ENCODE data around the gene BCL2L13. TPM values are rescaled to one million over a fixed set of nuclear protein-coding genes. Genes with fewer than 3 reads are reported as not detected.

The BCL2L13 gene
- total RNA-seq, 1 donor from 2014 or later, result 33.9 TPM

DNA sequence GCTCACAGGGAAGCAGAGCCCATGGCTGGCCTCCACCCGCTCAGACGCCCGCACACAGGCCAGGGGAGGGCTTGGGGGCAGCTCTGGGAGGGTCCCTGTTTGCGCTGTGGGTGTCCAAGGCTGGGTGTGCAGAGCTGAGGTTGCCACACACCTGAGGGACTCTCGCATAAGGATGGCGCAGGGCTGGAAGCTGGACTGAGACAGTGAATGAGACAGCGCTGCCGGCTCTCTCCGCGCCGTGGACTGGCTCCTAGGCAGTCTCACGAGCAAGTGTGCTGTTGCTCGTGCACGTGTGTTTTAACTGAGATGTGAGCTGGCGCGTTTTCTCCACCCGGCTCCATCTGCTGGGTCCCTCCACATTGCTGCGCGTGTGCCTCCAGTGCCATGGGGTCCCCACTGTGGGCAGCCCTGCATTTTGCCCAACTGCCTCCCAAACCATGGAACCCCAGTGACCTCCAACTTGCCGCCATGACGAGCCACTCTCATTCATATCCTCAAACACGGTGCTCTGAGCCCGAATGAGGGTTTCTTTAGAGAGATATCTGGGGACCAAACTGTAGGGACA, 139.9 kb downstream of the BCL2L13 start:
- H3K4me1 Mint-ChIP-seq, result peaks cover 21% of the 10 kb centered on the region
- no peak overlapping the region for H3K27ac Mint-ChIP-seq
- no peak for DNase-seq (ENCODE audit: low spot score in 2 of 2, unreplicated experiment in 2 of 2)
- H3K4me3 Mint-ChIP-seq, result no peak overlapping the region
- TF ChIP-seq, protein P1, sequence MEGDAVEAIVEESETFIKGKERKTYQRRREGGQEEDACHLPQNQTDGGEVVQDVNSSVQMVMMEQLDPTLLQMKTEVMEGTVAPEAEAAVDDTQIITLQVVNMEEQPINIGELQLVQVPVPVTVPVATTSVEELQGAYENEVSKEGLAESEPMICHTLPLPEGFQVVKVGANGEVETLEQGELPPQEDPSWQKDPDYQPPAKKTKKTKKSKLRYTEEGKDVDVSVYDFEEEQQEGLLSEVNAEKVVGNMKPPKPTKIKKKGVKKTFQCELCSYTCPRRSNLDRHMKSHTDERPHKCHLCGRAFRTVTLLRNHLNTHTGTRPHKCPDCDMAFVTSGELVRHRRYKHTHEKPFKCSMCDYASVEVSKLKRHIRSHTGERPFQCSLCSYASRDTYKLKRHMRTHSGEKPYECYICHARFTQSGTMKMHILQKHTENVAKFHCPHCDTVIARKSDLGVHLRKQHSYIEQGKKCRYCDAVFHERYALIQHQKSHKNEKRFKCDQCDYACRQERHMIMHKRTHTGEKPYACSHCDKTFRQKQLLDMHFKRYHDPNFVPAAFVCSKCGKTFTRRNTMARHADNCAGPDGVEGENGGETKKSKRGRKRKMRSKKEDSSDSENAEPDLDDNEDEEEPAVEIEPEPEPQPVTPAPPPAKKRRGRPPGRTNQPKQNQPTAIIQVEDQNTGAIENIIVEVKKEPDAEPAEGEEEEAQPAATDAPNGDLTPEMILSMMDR (IDR thresholded peaks at IDR 0.05; ENCODE audit: unreplicated experiment), result no peak
- no peaks in the 10 kb centered on the region for H3K36me3 Mint-ChIP-seq
- peaks cover 2% of the 10 kb centered on the region for H3K27me3 Mint-ChIP-seq (ENCODE audit: low read depth)
- H3K9me3 Mint-ChIP-seq, result no peaks in the 10 kb centered on the region

DNA sequence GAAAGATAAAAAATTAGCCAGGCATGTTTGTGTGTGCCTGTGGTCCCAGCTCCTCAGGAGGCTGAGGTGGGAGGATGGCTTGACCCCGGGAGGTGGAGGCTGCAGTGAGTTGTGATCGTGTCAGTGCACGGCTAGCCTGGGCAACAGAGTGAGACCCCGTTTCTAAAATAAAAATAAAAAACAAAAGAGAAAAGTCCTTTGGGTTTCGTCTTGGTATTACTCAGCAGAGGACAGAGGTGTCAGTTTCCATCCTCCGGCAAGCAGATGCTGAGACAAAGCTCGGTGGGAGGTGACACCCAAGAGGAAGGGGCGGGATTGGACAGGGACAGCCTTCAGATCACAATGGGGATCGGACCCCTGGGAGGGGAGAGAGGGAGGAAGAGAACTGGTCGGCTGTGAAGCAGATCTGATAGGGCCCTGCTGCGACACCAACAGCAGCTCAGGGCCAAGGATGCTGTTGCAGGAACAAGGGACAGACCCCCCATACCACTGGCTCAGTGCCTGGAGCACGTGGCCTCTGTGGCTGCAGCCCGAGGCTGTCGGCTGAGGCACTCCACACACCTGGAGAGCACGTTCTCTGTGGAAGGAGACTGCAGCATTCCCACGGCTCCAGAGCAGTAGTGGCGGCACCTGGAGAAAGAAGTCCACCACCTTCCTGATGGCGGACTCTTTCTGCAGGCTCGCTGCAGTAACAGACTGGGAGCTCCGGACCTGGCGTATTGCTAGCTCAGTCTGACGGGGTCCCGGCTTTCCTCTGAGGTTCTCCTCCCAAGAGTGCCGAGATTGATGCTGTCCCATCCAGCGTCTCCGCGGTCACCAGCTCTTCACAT, 140.9 kb downstream of the BCL2L13 start:
- TF ChIP-seq, protein P1 (IDR thresholded peaks at IDR 0.05; ENCODE audit: unreplicated experiment), result no peak
- Mint-ChIP-seq H3K9me3 (no peaks in the 10 kb centered on the region), H3K36me3 (no peaks in the 10 kb centered on the region), H3K4me3 (no peak overlapping the region), H3K4me1 (peaks cover 20% of the 10 kb centered on the region), H3K27me3 (ENCODE audit: low read depth) (peaks cover 2% of the 10 kb centered on the region), H3K27ac (no peak overlapping the region)
- no peak for DNase-seq (ENCODE audit: low spot score in 2 of 2, unreplicated experiment in 2 of 2)

DNA sequence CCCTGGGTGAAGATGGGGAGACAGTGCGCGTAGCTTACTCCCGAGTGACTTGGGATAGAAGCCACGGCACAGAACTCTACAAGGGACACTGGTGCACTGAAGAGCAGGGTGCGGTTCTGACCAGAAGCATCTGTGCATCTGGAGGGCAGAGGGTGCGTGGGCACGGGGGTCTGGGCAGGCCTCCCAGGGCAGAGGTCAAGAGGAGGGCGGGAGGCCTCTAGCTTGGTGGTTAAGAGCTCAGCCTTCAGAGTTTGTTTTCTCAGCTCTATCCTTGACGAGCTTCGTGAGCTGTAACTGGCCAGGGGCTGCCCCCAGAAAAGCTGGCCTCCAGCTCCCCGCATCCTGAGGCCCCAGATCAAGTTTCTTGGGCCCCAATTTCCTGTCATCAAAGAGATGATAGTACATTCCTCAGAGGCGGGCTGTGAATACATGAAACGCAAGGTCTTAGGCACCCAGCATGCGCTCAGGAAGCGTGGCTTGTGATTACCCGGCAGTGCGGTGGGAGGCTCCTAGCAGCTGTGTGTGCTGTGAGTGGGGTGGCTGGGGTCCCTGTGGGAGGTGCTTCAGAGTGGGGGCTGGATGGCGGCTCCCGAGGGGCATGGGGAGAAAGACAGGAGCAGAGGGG, 141.7 kb downstream of the BCL2L13 start:
- Mint-ChIP-seq H3K4me1 (peaks cover 20% of the 10 kb centered on the region), H3K36me3 (no peaks in the 10 kb centered on the region), H3K27ac (no peak overlapping the region), H3K9me3 (no peaks in the 10 kb centered on the region), H3K27me3 (ENCODE audit: low read depth) (peaks cover 2% of the 10 kb centered on the region), H3K4me3 (no peak overlapping the region)
- TF ChIP-seq, protein P1 (IDR thresholded peaks at IDR 0.05; ENCODE audit: unreplicated experiment), result no peak
- DNase-seq (ENCODE audit: low spot score in 2 of 2, unreplicated experiment in 2 of 2), result no peak

Small RNA genes lying within 50 kb of the gene (microRNA-seq; reads per million reads assigned to microRNA genes)
- gene MIR3198-1, result not detected

Other genes starting within 250 kb of the BCL2L13 start
- gene SLC25A18, start 75.3 kb upstream of the BCL2L13 start, total RNA-seq, result 0.35 to 0.60 TPM (median 0.54 TPM) in 3 replicates
- 52.6 to 54.1 TPM (median 53.2 TPM) in 3 replicates for gene ATP6V1E1, start 10.0 kb upstream of the BCL2L13 start, total RNA-seq
- 29.9 to 33.6 TPM (median 31.7 TPM) in 3 replicates for gene BID, start 135.7 kb downstream of the BCL2L13 start, total RNA-seq

Measured in mesothelial cell of epicardium (in vitro differentiated cells).